Endodermal cell (in vitro differentiated cells): Measurements from ENCODE around the gene ACAD11. TPM values are rescaled to one million over a fixed set of nuclear protein-coding genes. Genes with fewer than 3 reads are reported as not detected.

ENCODE experiments used
- DNase-seq: peaks from one replicate; pipeline ENCODE4 v3.0.0-alpha.2; 2017
- H3K27ac ChIP-seq: 2 replicates; pipeline ENCODE4 v1.5.1; 2013; ENCODE audit warnings: mild to moderate bottlenecking, low read depth, low read length, moderate library complexity
- H3K27me3 ChIP-seq: 2 replicates; pipeline ENCODE4 v1.6.1; 2013; ENCODE audit warnings: mild to moderate bottlenecking, low read length, moderate library complexity; ENCODE audit not compliant: insufficient read depth, control insufficient read depth, poor library complexity, severe bottlenecking
- H3K36me3 ChIP-seq: 2 replicates; pipeline ENCODE4 v1.7.0; 2013; ENCODE audit warnings: mild to moderate bottlenecking, low read length, moderate library complexity; ENCODE audit not compliant: control insufficient read depth, insufficient read depth
- H3K4me1 ChIP-seq: one replicate; pipeline ENCODE4 v1.7.0; 2013; ENCODE audit warnings: low read length; ENCODE audit not compliant: control insufficient read depth, insufficient read depth
- H3K4me3 ChIP-seq: 2 replicates; pipeline ENCODE4 v1.5.1; 2013; ENCODE audit warnings: mild to moderate bottlenecking, low read length, moderate library complexity
- H3K9ac ChIP-seq: 2 replicates; pipeline ENCODE4 v1.6.1; 2013; ENCODE audit warnings: mild to moderate bottlenecking, low read length, moderate library complexity; ENCODE audit not compliant: poor library complexity, severe bottlenecking; ENCODE audit errors: extremely low read depth
- H3K9me3 ChIP-seq: 2 replicates; pipeline ENCODE4 v1.6.1; 2013; ENCODE audit warnings: mild to moderate bottlenecking, low read length, moderate library complexity; ENCODE audit not compliant: control insufficient read depth
- H3K27ac Mint-ChIP-seq: 2 replicates; pipeline ENCODE4 v1.8.0; 2020; ENCODE audit warnings: mixed read lengths
- H3K27me3 Mint-ChIP-seq: 2 replicates; pipeline ENCODE4 v1.8.0; 2021; ENCODE audit warnings: mild to moderate bottlenecking, mixed read lengths; ENCODE audit not compliant: insufficient read depth
- H3K36me3 Mint-ChIP-seq: 2 replicates; pipeline ENCODE4 v1.8.0; 2020; ENCODE audit warnings: low read depth, mixed read lengths
- H3K4me1 Mint-ChIP-seq: 2 replicates; pipeline ENCODE4 v1.8.0; 2020; ENCODE audit warnings: mixed read lengths
- H3K4me3 Mint-ChIP-seq: 2 replicates; pipeline ENCODE4 v1.8.0; 2020; ENCODE audit warnings: mild to moderate bottlenecking, moderate library complexity, mixed read lengths
- H3K9me3 Mint-ChIP-seq: 2 replicates; pipeline ENCODE4 v1.8.0; 2020; ENCODE audit warnings: mild to moderate bottlenecking, mixed read lengths
- WGBS, 2 experiments: methylation state at CpG; one replicate each; pipeline versions ENCODE4 v1.1.5 to v1.1.7; 2013; ENCODE audit warnings: missing lambda C conversion rate in 2 of 2, mixed read lengths in 1 of 2; ENCODE audit not compliant: insufficient coverage in 1 of 2, insufficient read length in 1 of 2; 5-methylcytosine and 5-hydroxymethylcytosine counted together
- total RNA-seq, 2 donors: library from RNA; stranded (reverse); fragmentation: NEBNext Ultra II Directional in 1 of 2; extraction: Animal tissue kit (Norgen Biotek cat#: 25700) in 1 of 2; gene quantifications; 2 replicates in 1 of 2; 3 replicates in 1 of 2; pipeline ENCODE4 v1.2.1, GENCODE V29; 2021
- TF ChIP-seq, protein P1 (sequence below): fragments of 200-600 bp; sonication (generic); conservative IDR thresholded peaks from 2 replicates; pipeline ENCODE4 v1.5.0; 2021; ENCODE audit warnings: antibody characterized with exemption, mild to moderate bottlenecking

The ACAD11 gene
- total RNA-seq, 2 donors from 2014 or later = 21.4 to 22.8 TPM

DNA sequence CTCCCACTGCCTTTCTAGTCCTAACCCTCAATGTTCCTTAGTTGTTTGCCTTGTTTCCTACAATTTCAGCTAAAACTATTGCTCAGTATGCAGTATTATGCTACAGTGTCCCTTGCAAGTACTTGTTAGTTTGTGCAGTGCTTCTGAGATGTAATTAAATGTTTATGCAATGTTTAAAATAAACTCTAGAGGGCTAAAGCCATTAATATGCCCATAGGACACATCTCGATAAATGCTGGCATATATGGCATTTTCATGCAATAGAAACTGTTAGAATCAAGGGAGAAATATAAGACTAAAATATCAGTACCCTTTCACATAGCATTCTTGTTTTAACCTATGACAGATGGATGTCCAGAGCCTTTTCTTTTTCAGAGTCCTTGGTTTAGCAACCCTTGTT lies 122.3 kb downstream of the ACAD11 start:
- Histone ChIP-seq H3K27me3 (no peaks in the 10 kb centered on the region), H3K9ac (no peak overlapping the region), H3K9me3 (no peaks in the 10 kb centered on the region), H3K36me3 (peaks cover 62% of the 10 kb centered on the region), H3K4me1 (peaks cover 17% of the 10 kb centered on the region), H3K4me3 (no peak overlapping the region), H3K27ac (no peak overlapping the region)
- Mint-ChIP-seq H3K27ac (no peak overlapping the region), H3K36me3 (peaks cover 39% of the 10 kb centered on the region), H3K9me3 (no peaks in the 10 kb centered on the region), H3K27me3 (no peaks in the 10 kb centered on the region), H3K4me1 (peaks cover 19% of the 10 kb centered on the region), H3K4me3 (no peak overlapping the region)
- 94% methylated on average over 1 of the region's 1 CpG; no CpG with 5 or more reads in 1 of the 2 experiments for WGBS, 2 experiments
- no peak for DNase-seq
- TF ChIP-seq, protein P1, sequence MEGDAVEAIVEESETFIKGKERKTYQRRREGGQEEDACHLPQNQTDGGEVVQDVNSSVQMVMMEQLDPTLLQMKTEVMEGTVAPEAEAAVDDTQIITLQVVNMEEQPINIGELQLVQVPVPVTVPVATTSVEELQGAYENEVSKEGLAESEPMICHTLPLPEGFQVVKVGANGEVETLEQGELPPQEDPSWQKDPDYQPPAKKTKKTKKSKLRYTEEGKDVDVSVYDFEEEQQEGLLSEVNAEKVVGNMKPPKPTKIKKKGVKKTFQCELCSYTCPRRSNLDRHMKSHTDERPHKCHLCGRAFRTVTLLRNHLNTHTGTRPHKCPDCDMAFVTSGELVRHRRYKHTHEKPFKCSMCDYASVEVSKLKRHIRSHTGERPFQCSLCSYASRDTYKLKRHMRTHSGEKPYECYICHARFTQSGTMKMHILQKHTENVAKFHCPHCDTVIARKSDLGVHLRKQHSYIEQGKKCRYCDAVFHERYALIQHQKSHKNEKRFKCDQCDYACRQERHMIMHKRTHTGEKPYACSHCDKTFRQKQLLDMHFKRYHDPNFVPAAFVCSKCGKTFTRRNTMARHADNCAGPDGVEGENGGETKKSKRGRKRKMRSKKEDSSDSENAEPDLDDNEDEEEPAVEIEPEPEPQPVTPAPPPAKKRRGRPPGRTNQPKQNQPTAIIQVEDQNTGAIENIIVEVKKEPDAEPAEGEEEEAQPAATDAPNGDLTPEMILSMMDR = peak; percentile 36

DNA sequence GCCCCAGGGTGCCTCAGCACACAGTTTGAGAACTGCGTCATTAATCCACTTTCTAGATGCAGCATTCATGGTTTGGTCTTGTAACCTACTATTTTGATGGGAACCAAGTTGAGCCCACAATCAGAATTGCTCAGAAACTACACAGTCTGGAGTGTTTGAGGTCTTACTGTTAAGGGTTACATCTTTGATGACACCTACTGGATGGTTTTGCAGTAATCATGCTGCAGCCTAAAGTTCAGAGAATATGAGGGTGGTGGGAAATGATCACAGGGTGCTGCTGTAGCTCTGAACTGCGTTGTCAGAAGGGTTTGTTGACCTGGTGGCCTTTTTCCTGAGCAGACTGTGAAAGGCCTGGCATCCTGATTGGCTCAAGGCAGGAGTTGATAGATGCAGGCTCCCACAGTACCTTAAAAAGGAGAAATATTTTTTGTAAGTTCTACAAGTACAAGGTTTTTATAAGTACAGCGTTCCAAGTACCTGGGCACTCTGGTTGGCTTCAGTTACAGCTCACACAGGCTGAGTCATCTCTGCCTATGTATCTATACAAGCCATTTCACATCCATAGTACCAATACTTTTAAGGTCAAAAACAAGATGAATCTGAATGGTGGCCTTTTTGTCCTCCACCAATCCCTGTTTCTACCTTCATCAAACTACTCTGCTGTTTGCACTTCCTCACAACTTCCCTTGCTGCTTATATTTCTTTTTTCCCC lies 123.0 kb downstream of the ACAD11 start:
- H3K4me1 ChIP-seq = peaks cover 17% of the 10 kb centered on the region
- WGBS, 2 experiments = 88 to 93% methylated on average over 2 to 3 of the region's 3 CpGs
- no peak overlapping the region for H3K27ac ChIP-seq
- no peaks in the 10 kb centered on the region for H3K9me3 ChIP-seq
- no peaks in the 10 kb centered on the region for H3K27me3 ChIP-seq
- peaks cover 45% of the 10 kb centered on the region for H3K36me3 Mint-ChIP-seq
- no peaks in the 10 kb centered on the region for H3K27me3 Mint-ChIP-seq
- peaks cover 19% of the 10 kb centered on the region for H3K4me1 Mint-ChIP-seq
- DNase-seq = no peak
- no peak overlapping the region for H3K4me3 ChIP-seq
- no peak overlapping the region for H3K27ac Mint-ChIP-seq
- H3K9me3 Mint-ChIP-seq = no peaks in the 10 kb centered on the region
- TF ChIP-seq, protein P1 = no peak
- H3K36me3 ChIP-seq = peaks cover 64% of the 10 kb centered on the region
- H3K9ac ChIP-seq = no peak overlapping the region
- H3K4me3 Mint-ChIP-seq = no peak overlapping the region

DNA sequence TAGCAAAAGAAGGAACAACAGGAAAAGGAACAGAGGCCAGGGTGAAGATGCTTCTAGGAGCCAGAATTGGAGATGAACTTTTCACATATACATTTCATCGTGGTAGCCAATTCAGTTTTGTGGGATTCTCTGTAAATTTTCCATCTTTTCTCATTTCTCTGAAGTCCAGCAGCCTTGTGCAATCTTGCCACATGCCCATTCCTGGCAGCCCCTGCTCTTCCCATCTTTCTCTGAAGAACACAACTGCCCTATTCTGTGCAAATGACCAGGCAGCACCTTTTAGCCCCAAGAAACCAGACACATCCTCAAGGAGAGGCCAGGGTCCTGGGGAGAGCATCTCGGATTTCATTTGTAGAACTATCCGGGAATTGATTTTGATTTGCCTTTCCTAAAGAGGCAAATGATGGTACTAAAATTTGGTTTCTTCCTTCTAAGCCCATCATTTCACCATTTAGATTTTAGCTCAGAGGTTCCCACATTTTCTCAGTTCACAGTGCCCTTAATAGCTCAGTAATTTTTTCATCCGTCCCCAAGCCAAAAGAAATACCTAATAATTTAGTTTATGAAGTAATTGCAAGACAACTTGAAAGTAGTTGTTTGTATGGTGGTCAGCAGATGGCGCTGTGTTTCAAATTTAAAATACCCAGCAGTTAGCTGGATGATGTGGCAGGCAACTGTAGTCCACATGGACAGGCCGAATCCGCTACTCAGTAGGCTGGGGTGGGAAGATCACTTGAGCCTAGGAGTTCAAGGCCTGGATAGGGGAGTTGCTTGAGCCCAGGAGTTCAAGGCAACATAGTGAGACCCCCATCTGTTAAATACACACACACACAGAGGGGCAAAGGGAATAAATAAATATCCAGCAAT lies 123.8 kb downstream of the ACAD11 start:
- no peak overlapping the region for H3K27ac ChIP-seq
- H3K4me3 ChIP-seq = no peak overlapping the region
- H3K36me3 Mint-ChIP-seq = peaks cover 46% of the 10 kb centered on the region
- H3K27me3 ChIP-seq = no peaks in the 10 kb centered on the region
- peaks cover 70% of the 10 kb centered on the region for H3K36me3 ChIP-seq
- peak overlapping the region; percentile 18 for H3K27ac Mint-ChIP-seq
- peaks cover 19% of the 10 kb centered on the region for H3K4me1 Mint-ChIP-seq
- no peaks in the 10 kb centered on the region for H3K9me3 Mint-ChIP-seq
- H3K9ac ChIP-seq = no peak overlapping the region
- H3K4me1 ChIP-seq = peaks cover 17% of the 10 kb centered on the region
- no peak overlapping the region for H3K4me3 Mint-ChIP-seq
- DNase-seq = peak; percentile 86
- no peaks in the 10 kb centered on the region for H3K27me3 Mint-ChIP-seq
- TF ChIP-seq, protein P1 = peak; percentile 87
- 74 to 100% methylated on average over 1 to 7 of the region's 7 CpGs for WGBS, 2 experiments
- no peaks in the 10 kb centered on the region for H3K9me3 ChIP-seq
